Loucy (cell line): ENCODE results near the gene TBL1XR1.

Experiments used
- EZH2phosphoT487 ChIP-seq: fragments of 200-600 bp; IDR thresholded peaks from 2 replicates; pipeline ENCODE4 v1.6.1; 2018; ENCODE audit warnings: antibody characterized with exemption, mild to moderate bottlenecking, moderate library complexity, borderline replicate concordance
- TF ChIP-seq, protein P1 (sequence below): fragments of 200-600 bp; sonication (generic); conservative IDR thresholded peaks from 2 replicates; pipeline ENCODE4 v1.5.1; 2014; ENCODE audit warnings: mild to moderate bottlenecking, antibody characterized with exemption, low read length

DNA sequence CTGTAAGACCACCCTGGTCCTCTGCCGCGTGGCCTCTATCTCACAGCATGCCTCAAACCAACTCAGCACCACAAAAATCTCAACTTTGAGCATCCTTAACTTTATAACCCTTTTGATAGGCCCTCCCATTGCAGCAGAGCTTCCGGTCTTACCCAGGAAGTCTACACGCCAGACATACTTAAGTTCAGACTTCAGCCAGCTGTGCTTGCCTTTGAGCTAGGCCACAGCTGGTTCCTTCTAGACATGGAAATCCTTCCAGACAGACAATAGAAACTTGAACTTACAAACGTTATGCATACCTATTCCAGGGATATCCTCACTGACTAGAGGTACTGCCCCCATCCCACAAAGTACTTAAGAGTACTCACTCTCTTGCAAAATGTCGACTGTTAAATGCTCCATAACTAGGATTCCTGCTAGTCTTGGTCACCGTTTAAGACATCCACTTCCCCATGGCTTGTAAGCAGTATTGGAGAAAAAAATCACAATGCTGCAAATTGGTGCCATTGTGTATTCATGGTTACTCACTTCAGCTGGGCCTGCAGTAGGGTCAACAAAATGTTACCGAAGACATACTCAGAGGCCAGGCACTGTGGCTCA, 183.5 kb downstream of the TBL1XR1 start:
- TF ChIP-seq, protein P1, sequence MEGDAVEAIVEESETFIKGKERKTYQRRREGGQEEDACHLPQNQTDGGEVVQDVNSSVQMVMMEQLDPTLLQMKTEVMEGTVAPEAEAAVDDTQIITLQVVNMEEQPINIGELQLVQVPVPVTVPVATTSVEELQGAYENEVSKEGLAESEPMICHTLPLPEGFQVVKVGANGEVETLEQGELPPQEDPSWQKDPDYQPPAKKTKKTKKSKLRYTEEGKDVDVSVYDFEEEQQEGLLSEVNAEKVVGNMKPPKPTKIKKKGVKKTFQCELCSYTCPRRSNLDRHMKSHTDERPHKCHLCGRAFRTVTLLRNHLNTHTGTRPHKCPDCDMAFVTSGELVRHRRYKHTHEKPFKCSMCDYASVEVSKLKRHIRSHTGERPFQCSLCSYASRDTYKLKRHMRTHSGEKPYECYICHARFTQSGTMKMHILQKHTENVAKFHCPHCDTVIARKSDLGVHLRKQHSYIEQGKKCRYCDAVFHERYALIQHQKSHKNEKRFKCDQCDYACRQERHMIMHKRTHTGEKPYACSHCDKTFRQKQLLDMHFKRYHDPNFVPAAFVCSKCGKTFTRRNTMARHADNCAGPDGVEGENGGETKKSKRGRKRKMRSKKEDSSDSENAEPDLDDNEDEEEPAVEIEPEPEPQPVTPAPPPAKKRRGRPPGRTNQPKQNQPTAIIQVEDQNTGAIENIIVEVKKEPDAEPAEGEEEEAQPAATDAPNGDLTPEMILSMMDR: no peak
- no peak for TF ChIP-seq EZH2phosphoT487
